Peyer's patch (tissue), 4 donors: ENCODE measurements around the gene CDS2.

Experiments
- POLR2A ChIP-seq, 2 donors: fragments of 450-650 bp; IDR thresholded peaks; one replicate each; pipeline ENCODE4 v1.5.1; 2017; ENCODE audit warnings: antibody characterized with exemption in 2 of 2, mild to moderate bottlenecking in 2 of 2, moderate library complexity in 2 of 2
- TF ChIP-seq, protein P1 (sequence below), 6 experiments: fragments of 450-650 bp in 4 of 6; fragments of 200-600 bp in 2 of 6; sonication (generic) in 1 of 6; IDR thresholded peaks; one replicate each; pipeline ENCODE4 v1.5.1; 2017 to 2019; ENCODE audit warnings: antibody characterized with exemption in 6 of 6, mild to moderate bottlenecking in 3 of 6, moderate library complexity in 1 of 6

DNA sequence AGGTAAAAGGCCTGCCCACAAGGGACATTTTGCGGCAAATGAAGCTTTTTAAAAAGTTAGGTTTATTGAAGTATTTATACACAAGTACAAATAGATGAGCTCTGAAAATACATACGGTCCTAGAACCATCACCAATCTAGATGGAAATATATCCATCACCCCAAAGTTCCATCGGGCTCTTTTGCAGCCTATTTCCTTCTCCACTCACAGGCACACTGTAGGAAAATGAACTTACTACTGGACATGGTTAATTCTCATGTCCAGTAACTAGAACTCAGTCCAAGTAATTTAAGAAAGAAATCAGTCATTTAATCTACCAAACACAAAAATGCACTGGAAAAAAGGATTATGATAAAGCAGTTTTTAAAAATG lies 13.2 kb upstream of the CDS2 start:
- TF ChIP-seq POLR2A (IDR thresholded peaks at IDR 0.05): no peak
- TF ChIP-seq, protein P1, sequence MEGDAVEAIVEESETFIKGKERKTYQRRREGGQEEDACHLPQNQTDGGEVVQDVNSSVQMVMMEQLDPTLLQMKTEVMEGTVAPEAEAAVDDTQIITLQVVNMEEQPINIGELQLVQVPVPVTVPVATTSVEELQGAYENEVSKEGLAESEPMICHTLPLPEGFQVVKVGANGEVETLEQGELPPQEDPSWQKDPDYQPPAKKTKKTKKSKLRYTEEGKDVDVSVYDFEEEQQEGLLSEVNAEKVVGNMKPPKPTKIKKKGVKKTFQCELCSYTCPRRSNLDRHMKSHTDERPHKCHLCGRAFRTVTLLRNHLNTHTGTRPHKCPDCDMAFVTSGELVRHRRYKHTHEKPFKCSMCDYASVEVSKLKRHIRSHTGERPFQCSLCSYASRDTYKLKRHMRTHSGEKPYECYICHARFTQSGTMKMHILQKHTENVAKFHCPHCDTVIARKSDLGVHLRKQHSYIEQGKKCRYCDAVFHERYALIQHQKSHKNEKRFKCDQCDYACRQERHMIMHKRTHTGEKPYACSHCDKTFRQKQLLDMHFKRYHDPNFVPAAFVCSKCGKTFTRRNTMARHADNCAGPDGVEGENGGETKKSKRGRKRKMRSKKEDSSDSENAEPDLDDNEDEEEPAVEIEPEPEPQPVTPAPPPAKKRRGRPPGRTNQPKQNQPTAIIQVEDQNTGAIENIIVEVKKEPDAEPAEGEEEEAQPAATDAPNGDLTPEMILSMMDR (IDR thresholded peaks at IDR 0.05): no peak
